Sigmoid colon (tissue), 7 donors: ENCODE data around the gene NYNRIN. TPM values are rescaled to one million over a fixed set of nuclear protein-coding genes. Genes with fewer than 3 reads are reported as not detected.

Experiments used
- DNase-seq: peaks from one replicate; pipeline ENCODE4 v3.0.0-alpha.2; 2019
- H3K27ac ChIP-seq, 4 donors: fragments of 200-600 bp; sonication (generic); one replicate each; pipeline ENCODE4 v1.5.1; 2016 to 2019; ENCODE audit warnings: mild to moderate bottlenecking in 1 of 4
- H3K27me3 ChIP-seq, 3 donors: fragments of 200-600 bp; sonication (generic); one replicate each; pipeline ENCODE4 v1.5.1; 2019; ENCODE audit warnings: mild to moderate bottlenecking in 1 of 3
- H3K36me3 ChIP-seq, 4 donors: fragments of 200-600 bp; sonication (generic); one replicate each; pipeline ENCODE4 v1.5.1; 2016 to 2019
- H3K4me1 ChIP-seq, 4 donors: fragments of 200-600 bp; sonication (generic); one replicate each; pipeline ENCODE4 v1.5.1; 2017 to 2019
- H3K4me3 ChIP-seq, 4 donors: fragments of 200-600 bp; sonication (generic); one replicate each; pipeline ENCODE4 v1.5.1; 2017 to 2019; ENCODE audit warnings: mild to moderate bottlenecking in 2 of 4, moderate library complexity in 1 of 4
- H3K9me3 ChIP-seq, 4 donors: fragments of 200-600 bp in 3 of 4; sonication (generic) in 3 of 4; one replicate each; pipeline versions ENCODE4 v1.5.1 to v1.6.1; 2013 to 2019
- CTCF ChIP-seq, 4 experiments: fragments of 450-650 bp in 3 of 4; fragments of 200-600 bp in 1 of 4; IDR thresholded peaks; one replicate each; pipeline ENCODE4 v1.5.1; 2016 to 2019; ENCODE audit warnings: antibody characterized with exemption in 4 of 4, mild to moderate bottlenecking in 3 of 4, moderate library complexity in 2 of 4
- EP300 ChIP-seq, 4 donors: sonication (generic); formaldehyde crosslinking; IDR thresholded peaks; one replicate each; pipeline ENCODE4 v1.6.1; 2017; ENCODE audit warnings: antibody characterized with exemption in 4 of 4
- POLR2A ChIP-seq, 2 donors: fragments of 450-650 bp; IDR thresholded peaks; one replicate each; pipeline ENCODE4 v1.6.1; 2016; ENCODE audit warnings: antibody characterized with exemption in 2 of 2, mild to moderate bottlenecking in 2 of 2, moderate library complexity in 2 of 2
- POLR2AphosphoS5 ChIP-seq, 4 donors: sonication (generic); formaldehyde crosslinking; IDR thresholded peaks; one replicate each; pipeline ENCODE4 v1.6.1; 2017; ENCODE audit warnings: antibody characterized with exemption in 4 of 4
- WGBS, 2 donors: extraction: QIAGEN DNeasy Blood & Tissue Kit; methylation state at CpG; one replicate each; pipeline ENCODE4 v1.1.7; 2013; 5-methylcytosine and 5-hydroxymethylcytosine counted together
- intact Hi-C: fragments of 100-400 bp; cut with DNase I; formaldehyde crosslinking; loops from one replicate; pipeline ENCODE4 v1.15.1; 2023
- polyA plus RNA-seq, 3 donors: library from polyadenylated mRNA; stranded (reverse); fragments of 200-250 nt; gene quantifications; one replicate each; pipeline ENCODE4 v1.2.3, GENCODE V29; 2013
- small RNA-seq, 3 donors: library from RNA; depleted of rRNA; stranded (forward); fragments of <200 nt; gene quantifications; one replicate each; pipeline ENCODE3, GENCODE V24; 2016
- total RNA-seq, 4 donors: library from RNA; depleted of rRNA; stranded (reverse); fragments of >200 nt; gene quantifications; one replicate each; pipeline ENCODE4 v1.1.0, GENCODE V29; 2016
- donor health status: healthy with polysubstance abuse.
- donor health status: Bipolar disorder and iron deficiency.
- donor health status: healthy.

The NYNRIN gene
- total and polyA plus RNA-seq, 7 donors, result 0.60 to 17.4 (median 6.8) TPM

- no peak overlapping the region for H3K4me3 ChIP-seq
- no peaks in the 10 kb centered on the region for H3K9me3 ChIP-seq
- no peak for DNase-seq
- 85 to 93% methylated on average over 3 of the region's 3 CpGs for WGBS, 2 donors
- H3K27ac ChIP-seq, result no peak overlapping the region
- H3K36me3 ChIP-seq, result no peaks in the 10 kb centered on the region
- no peaks in the 10 kb centered on the region for H3K27me3 ChIP-seq
- H3K4me1 ChIP-seq, result no peaks in the 10 kb centered on the region
- intact Hi-C loops, result no loop called here
- TF ChIP-seq EP300 (IDR thresholded peaks at IDR 0.05), result no peak
- TF ChIP-seq CTCF (IDR thresholded peaks at IDR 0.05), result no peak
- no peak for TF ChIP-seq POLR2A (IDR thresholded peaks at IDR 0.05)
- no peak for TF ChIP-seq POLR2AphosphoS5 (IDR thresholded peaks at IDR 0.05)
These were observed 67.0 kb downstream of the NYNRIN start for GRCh38 chr14:24465805-24466204.

Small RNA genes within 50 kb of the gene (small RNA-seq; reads per million reads assigned to genes)
- 0 reads per million in 3 donors for gene RF00026

Other genes with a start within 250 kb of the NYNRIN start
- 100 to 1,000 TPM in 1 of 4 donors, 10 to 100 TPM in 3; 54.6 to 103 (median 56.1) TPM for gene IRF9, start 237.7 kb upstream of the NYNRIN start, total RNA-seq
- gene IRF9, start 237.7 kb upstream of the NYNRIN start, polyA plus RNA-seq, result 100 to 1,000 TPM in 1 of 3 donors, 10 to 100 TPM in 2; 46.2 to 115 (median 51.8) TPM
- 10 to 100 TPM in 2 of 4 donors, 1 to 10 TPM in 2; 4.6 to 24.1 (median 8.3) TPM for gene REC8, start 226.9 kb upstream of the NYNRIN start, total RNA-seq
- gene REC8, start 226.9 kb upstream of the NYNRIN start, polyA plus RNA-seq, result 10 to 100 TPM in 1 of 3 donors, 1 to 10 TPM in 2; 1.8 to 21.7 (median 2.5) TPM
- gene IPO4, start 210.2 kb upstream of the NYNRIN start, total RNA-seq, result 10 to 100 TPM; 11.0 to 37.1 (median 13.2) TPM
- gene IPO4, start 210.2 kb upstream of the NYNRIN start, polyA plus RNA-seq, result 10 to 100 TPM in 1 of 3 donors, 1 to 10 TPM in 2; 3.0 to 24.4 (median 5.4) TPM
- 10 to 100 TPM; 29.6 to 36.9 (median 34.7) TPM for gene TM9SF1, start 203.6 kb upstream of the NYNRIN start, total RNA-seq
- gene TM9SF1, start 203.6 kb upstream of the NYNRIN start, polyA plus RNA-seq, result 10 to 100 TPM in 2 of 3 donors, 1 to 10 TPM in 1; 7.9 to 37.2 (median 10.8) TPM
- under 1 TPM in 1 of 4 donors, not detected in 3; 0.66 TPM for gene TSSK4, start 193.3 kb upstream of the NYNRIN start, total RNA-seq
- under 1 TPM in 1 of 3 donors, not detected in 2; 0.22 TPM for gene TSSK4, start 193.3 kb upstream of the NYNRIN start, polyA plus RNA-seq
- 100 to 1,000 TPM in 2 of 4 donors, 10 to 100 TPM in 2; 65.6 to 149 (median 102) TPM for gene CHMP4A, start 185.5 kb upstream of the NYNRIN start, total RNA-seq
- 100 to 1,000 TPM in 2 of 3 donors, 10 to 100 TPM in 1; 81.6 to 116 (median 109) TPM for gene CHMP4A, start 185.5 kb upstream of the NYNRIN start, polyA plus RNA-seq
- 10 to 100 TPM; 22.4 to 31.7 (median 26.5) TPM for gene MDP1, start 182.9 kb upstream of the NYNRIN start, total RNA-seq
- gene MDP1, start 182.9 kb upstream of the NYNRIN start, polyA plus RNA-seq, result 10 to 100 TPM; 15.1 to 34.2 (median 28.8) TPM
- gene NEDD8, start 166.6 kb upstream of the NYNRIN start, total RNA-seq, result 100 to 1,000 TPM; 104 to 217 (median 189) TPM
- gene NEDD8, start 166.6 kb upstream of the NYNRIN start, polyA plus RNA-seq, result 100 to 1,000 TPM; 204 to 243 (median 221) TPM
- 10 to 100 TPM; 44.3 to 63.9 (median 48.3) TPM for gene GMPR2, start 166.1 kb upstream of the NYNRIN start, total RNA-seq
- gene GMPR2, start 166.1 kb upstream of the NYNRIN start, polyA plus RNA-seq, result 10 to 100 TPM; 56.5 to 97.1 (median 58.9) TPM
- 10 to 100 TPM; 36.6 to 55.3 (median 50.1) TPM for gene TINF2, start 156.4 kb upstream of the NYNRIN start, total RNA-seq
- 10 to 100 TPM; 41.4 to 54.1 (median 43.5) TPM for gene TINF2, start 156.4 kb upstream of the NYNRIN start, polyA plus RNA-seq
- 1 to 10 TPM in 2 of 4 donors, under 1 TPM in 1, not detected in 1; 0.33 to 1.1 (median 1.1) TPM for gene TGM1, start 135.8 kb upstream of the NYNRIN start, total RNA-seq
- 1 to 10 TPM in 1 of 3 donors, under 1 TPM in 2; 0.60 to 2.7 (median 0.69) TPM for gene TGM1, start 135.8 kb upstream of the NYNRIN start, polyA plus RNA-seq
- 10 to 100 TPM; 14.0 to 25.2 (median 20.0) TPM for gene RABGGTA, start 127.4 kb upstream of the NYNRIN start, total RNA-seq
- 10 to 100 TPM; 27.3 to 32.4 (median 31.9) TPM for gene RABGGTA, start 127.4 kb upstream of the NYNRIN start, polyA plus RNA-seq
- 10 to 100 TPM; 13.9 to 34.6 (median 29.3) TPM for gene DHRS1, start 99.2 kb upstream of the NYNRIN start, total RNA-seq
- gene DHRS1, start 99.2 kb upstream of the NYNRIN start, polyA plus RNA-seq, result 10 to 100 TPM; 39.6 to 56.6 (median 40.8) TPM
- 10 to 100 TPM; 12.8 to 16.8 (median 14.9) TPM for gene NOP9, start 99.2 kb upstream of the NYNRIN start, total RNA-seq
- 10 to 100 TPM in 2 of 3 donors, 1 to 10 TPM in 1; 7.8 to 29.0 (median 11.3) TPM for gene NOP9, start 99.2 kb upstream of the NYNRIN start, polyA plus RNA-seq
- gene CIDEB, start 91.0 kb upstream of the NYNRIN start, total RNA-seq, result 1 to 10 TPM; 4.7 to 9.5 (median 8.0) TPM
- gene CIDEB, start 91.0 kb upstream of the NYNRIN start, polyA plus RNA-seq, result 1 to 10 TPM; 7.2 to 8.6 (median 7.2) TPM
- 1 to 10 TPM; 2.5 to 5.5 (median 4.3) TPM for gene LTB4R2, start 88.9 kb upstream of the NYNRIN start, total RNA-seq
- 1 to 10 TPM in 1 of 3 donors, under 1 TPM in 1, not detected in 1; under 0.01 to 3.9 TPM for gene LTB4R2, start 88.9 kb upstream of the NYNRIN start, polyA plus RNA-seq
- gene LTB4R, start 87.5 kb upstream of the NYNRIN start, total RNA-seq, result 1 to 10 TPM; 2.1 to 4.2 (median 2.9) TPM
- gene LTB4R, start 87.5 kb upstream of the NYNRIN start, polyA plus RNA-seq, result 1 to 10 TPM in 2 of 3 donors, under 1 TPM in 1; 0.60 to 9.8 (median 2.1) TPM
- gene ADCY4, start 63.9 kb upstream of the NYNRIN start, total RNA-seq, result 10 to 100 TPM in 3 of 4 donors, 1 to 10 TPM in 1; 8.1 to 36.0 (median 17.7) TPM
- 10 to 100 TPM in 1 of 3 donors, 1 to 10 TPM in 2; 1.4 to 16.5 (median 2.4) TPM for gene ADCY4, start 63.9 kb upstream of the NYNRIN start, polyA plus RNA-seq
- 10 to 100 TPM in 1 of 4 donors, 1 to 10 TPM in 3; 2.6 to 12.5 (median 3.7) TPM for gene RIPK3, start 59.0 kb upstream of the NYNRIN start, total RNA-seq
- gene RIPK3, start 59.0 kb upstream of the NYNRIN start, polyA plus RNA-seq, result 10 to 100 TPM; 28.8 to 66.4 (median 43.5) TPM
- gene NFATC4, start 30.8 kb upstream of the NYNRIN start, total RNA-seq, result 100 to 1,000 TPM in 1 of 4 donors, 10 to 100 TPM in 3; 29.6 to 120 (median 67.3) TPM
- gene NFATC4, start 30.8 kb upstream of the NYNRIN start, polyA plus RNA-seq, result 10 to 100 TPM; 10.4 to 45.1 (median 15.6) TPM
- gene CBLN3, start 30.7 kb downstream of the NYNRIN start, total RNA-seq, result 1 to 10 TPM; 1.4 to 8.9 (median 2.1) TPM
- 1 to 10 TPM in 2 of 3 donors, under 1 TPM in 1; 0.46 to 3.6 (median 1.2) TPM for gene CBLN3, start 30.7 kb downstream of the NYNRIN start, polyA plus RNA-seq
- 10 to 100 TPM; 44.6 to 60.8 (median 50.6) TPM for gene KHNYN, start 31.0 kb downstream of the NYNRIN start, total RNA-seq
- gene KHNYN, start 31.0 kb downstream of the NYNRIN start, polyA plus RNA-seq, result 10 to 100 TPM; 16.2 to 64.6 (median 36.1) TPM
- 10 to 100 TPM; 30.3 to 45.4 (median 33.9) TPM for gene SDR39U1, start 43.8 kb downstream of the NYNRIN start, total RNA-seq
- gene SDR39U1, start 43.8 kb downstream of the NYNRIN start, polyA plus RNA-seq, result 10 to 100 TPM; 35.4 to 57.3 (median 39.1) TPM
- 1 to 10 TPM in 3 of 4 donors, not detected in 1; 1.2 to 3.3 (median 1.4) TPM for gene CMA1, start 109.3 kb downstream of the NYNRIN start, total RNA-seq
- 1 to 10 TPM in 1 of 3 donors, under 1 TPM in 1, not detected in 1; 0.52 to 1.2 TPM for gene CMA1, start 109.3 kb downstream of the NYNRIN start, polyA plus RNA-seq
- 1 to 10 TPM in 2 of 4 donors, under 1 TPM in 1, not detected in 1; 0.99 to 8.6 (median 4.1) TPM for gene CTSG, start 177.2 kb downstream of the NYNRIN start, total RNA-seq
- 1 to 10 TPM in 1 of 3 donors, under 1 TPM in 1, not detected in 1; 0.67 to 3.0 TPM for gene CTSG, start 177.2 kb downstream of the NYNRIN start, polyA plus RNA-seq
- gene GZMH, start 210.7 kb downstream of the NYNRIN start, total RNA-seq, result 1 to 10 TPM in 1 of 4 donors, not detected in 3; 2.5 TPM
- 1 to 10 TPM in 1 of 3 donors, not detected in 2; 1.7 TPM for gene GZMH, start 210.7 kb downstream of the NYNRIN start, polyA plus RNA-seq
- gene GZMB, start 235.2 kb downstream of the NYNRIN start, total RNA-seq, result 1 to 10 TPM in 1 of 4 donors, not detected in 3; 1.5 TPM
- 1 to 10 TPM in 2 of 3 donors, not detected in 1; 3.2 to 8.0 TPM for gene GZMB, start 235.2 kb downstream of the NYNRIN start, polyA plus RNA-seq